A172 (cell line): Measurements from ENCODE around the gene TBRG4. TPM values are rescaled to one million over a fixed set of nuclear protein-coding genes. Genes with fewer than 3 reads are reported as not detected.
A peak's percentile ranks its signal among the peaks of the same experiment; 100 is the strongest.
"Not testable (repeated sequence)": the region's sequence is repeated elsewhere in the genome, so short reads cannot be mapped to it uniquely, and the experiment has no call there.

Source experiments
- DNase-seq: peaks from one replicate; pipeline ENCODE4 v3.0.0-alpha.2; 2015; ENCODE audit warnings: low spot score
- total RNA-seq: library from RNA; depleted of rRNA; stranded (reverse); fragments of >200 nt; shearing (Covaris generic); gene quantifications from 2 replicates; pipeline ENCODE4 v1.2.3, GENCODE V29; 2014; rRNA removed

Gene TBRG4
- total RNA-seq: 124 and 132 TPM in 2 replicates

- DNase-seq: peak; percentile 92
Observed at GRCh38 chr7:45111298-45112223, at the start of gene TBRG4. Gene TBRG4 (minus strand): TSS chr7:45111697. CDS start chr7:45109237, 2,460 bp downstream.

DNA sequence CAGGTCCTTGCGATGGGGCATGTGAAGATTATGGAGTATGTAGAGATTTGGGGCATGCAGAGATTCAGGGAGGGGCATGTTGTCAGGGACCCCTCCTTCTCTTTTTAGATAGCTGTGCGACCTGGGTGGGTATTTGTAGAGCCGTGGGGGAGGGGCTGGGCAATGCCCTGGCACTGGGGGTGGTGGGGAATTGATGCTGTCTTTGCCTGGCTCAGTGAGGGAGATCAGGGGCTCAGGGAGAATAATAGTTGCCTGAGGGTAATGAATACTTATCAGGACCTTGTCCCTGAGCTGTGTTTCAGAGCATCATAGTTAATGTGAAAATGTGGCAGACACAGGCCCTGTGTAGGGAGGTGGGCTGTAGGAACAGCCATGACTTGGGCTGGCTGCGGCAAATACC, 49.6 kb upstream of the TBRG4 start:
- DNase-seq: no peak

DNA sequence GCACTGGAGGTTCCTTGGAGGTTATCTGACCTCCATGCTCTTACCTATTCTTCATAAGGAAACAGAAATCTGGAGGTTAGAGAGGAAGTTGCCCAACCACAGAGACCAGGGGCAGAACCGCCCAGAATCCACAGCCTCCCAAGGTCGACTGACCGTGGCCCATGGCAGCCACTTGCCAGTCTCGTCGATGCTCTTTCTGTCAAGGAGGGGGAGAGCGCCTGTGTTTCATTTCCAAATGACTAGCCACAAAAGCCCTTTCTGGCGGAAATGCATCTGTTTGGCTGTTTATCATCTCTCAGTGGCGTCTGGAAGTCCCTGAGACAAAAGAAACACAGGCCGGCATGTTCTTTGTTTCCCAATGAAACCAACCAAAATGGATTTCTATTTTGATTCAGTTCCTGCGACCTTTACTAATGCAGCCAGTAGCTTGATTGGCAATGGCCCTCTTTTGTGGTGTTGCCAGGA, 49.0 kb upstream of the TBRG4 start:
- DNase-seq: no peak

DNA sequence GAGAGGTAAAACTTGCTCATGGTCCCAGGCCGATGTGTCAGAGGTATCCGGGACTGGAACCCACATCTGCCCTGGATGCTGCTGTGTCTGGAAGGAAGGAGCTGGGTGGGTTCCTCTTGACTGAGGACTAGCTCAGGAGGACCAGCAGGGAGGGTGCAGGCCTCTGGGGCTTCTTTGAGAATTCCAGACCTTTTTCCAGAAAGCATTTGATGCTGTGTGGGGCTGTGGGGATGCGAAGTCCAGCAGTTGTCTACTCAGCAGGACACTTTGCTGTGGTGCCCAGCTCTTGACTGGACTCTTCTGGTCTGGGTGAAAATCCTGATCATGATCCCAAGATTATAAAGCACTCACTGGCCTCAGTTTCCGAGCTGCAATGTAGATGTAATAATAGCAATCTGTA, 47.8 kb upstream of the TBRG4 start:
- DNase-seq: no peak

- DNase-seq: no peak
Observed at GRCh38 chr7:45158471-45158870, 47.0 kb upstream of the TBRG4 start.

GRCh38 chr7:45157653-45158401, 46.3 kb upstream of the TBRG4 start, which contains the start of gene RAMP3:
Gene RAMP3 (plus strand): TSS chr7:45157791. CDS start chr7:45157829, 38 bp downstream.
- DNase-seq: no peak

- no peak for DNase-seq
Observed at GRCh38 chr7:45157286-45157652, 45.8 kb upstream of the TBRG4 start.

DNA sequence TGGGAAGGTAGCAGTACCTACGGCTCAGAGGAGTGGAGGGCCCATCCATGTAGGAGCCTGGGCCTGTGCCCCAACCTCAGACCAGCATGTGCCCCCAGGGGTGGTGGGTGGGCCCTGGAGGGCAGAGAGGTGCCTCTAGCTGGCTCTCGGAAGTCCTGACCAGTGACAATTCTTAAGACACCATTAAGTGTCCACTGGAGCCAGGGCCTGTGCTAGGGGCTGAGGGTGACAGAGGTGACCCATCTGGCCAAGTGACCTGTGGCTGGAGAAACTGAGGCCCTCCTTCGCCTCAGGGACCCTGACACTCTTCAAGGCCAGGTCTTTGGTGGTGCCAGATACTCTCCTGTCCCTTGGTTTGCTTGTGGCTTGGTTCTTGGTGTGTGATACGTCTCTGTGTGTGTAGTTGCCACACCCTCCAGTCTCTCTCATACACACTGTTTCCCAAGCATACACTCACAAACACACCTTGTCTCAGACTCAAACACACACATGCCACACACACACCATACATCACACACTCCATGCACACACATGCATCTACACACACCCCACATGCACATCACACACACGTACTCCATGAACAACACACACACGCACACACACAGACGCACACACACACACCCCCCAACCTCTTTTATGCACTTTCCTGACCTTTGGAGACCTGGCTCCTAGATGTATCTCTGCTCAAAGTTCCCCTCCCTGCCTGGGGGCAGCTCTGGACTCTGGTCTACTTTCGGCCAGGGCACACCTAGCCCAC, 45.2 kb upstream of the TBRG4 start:
- DNase-seq: no peak

GRCh38 chr7:45155941-45156340, 44.4 kb upstream of the TBRG4 start:
- DNase-seq: no peak

GRCh38 chr7:45155357-45155900, 43.9 kb upstream of the TBRG4 start:
- no peak for DNase-seq

GRCh38 chr7:45153861-45154260, 42.4 kb upstream of the TBRG4 start:
- not testable (repeated sequence) for DNase-seq

- no peak for DNase-seq
Observed at GRCh38 chr7:45153233-45153632, 41.7 kb upstream of the TBRG4 start.

DNA sequence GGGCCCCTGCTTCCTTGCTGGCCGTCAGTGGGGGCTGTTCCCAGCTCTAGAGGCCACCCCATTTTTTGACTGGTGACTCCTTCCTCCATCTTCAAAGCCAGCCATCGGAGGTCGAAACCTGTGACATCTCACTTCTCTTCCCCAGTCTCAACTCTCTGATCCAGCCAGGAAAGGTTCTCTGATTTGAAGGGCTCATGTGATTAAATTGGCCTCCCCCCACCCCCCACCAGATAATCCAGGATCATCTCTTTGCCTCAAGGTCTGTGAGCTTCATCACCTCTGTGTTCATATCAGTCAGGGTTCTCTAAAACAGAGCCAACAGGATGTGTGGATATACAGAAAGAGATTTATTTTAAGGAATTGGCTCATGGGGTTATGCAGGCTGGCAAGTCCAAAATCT, 40.5 kb upstream of the TBRG4 start:
- no peak for DNase-seq

GRCh38 chr7:45151131-45151684, 39.7 kb upstream of the TBRG4 start:
- no peak for DNase-seq

DNA sequence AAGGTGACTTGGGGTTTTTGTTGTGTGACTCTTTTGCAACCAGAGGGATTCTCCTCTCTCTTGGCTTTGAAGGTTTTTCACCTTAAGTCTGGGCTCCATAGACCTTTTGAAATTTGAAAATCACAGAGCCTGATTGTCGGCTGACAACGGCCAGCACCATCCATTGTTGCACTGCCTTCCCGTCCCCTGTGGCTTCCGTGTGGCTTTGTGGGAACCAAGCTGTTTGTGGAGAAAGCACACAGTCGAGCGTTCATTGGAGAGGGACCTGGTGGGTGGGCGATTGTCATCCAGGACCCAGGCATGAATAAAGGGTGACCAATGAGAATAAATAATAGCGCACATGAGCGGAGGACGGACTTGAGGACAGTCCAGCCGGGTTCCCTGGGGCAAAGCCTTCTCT, 38.7 kb upstream of the TBRG4 start:
- no peak for DNase-seq

DNA sequence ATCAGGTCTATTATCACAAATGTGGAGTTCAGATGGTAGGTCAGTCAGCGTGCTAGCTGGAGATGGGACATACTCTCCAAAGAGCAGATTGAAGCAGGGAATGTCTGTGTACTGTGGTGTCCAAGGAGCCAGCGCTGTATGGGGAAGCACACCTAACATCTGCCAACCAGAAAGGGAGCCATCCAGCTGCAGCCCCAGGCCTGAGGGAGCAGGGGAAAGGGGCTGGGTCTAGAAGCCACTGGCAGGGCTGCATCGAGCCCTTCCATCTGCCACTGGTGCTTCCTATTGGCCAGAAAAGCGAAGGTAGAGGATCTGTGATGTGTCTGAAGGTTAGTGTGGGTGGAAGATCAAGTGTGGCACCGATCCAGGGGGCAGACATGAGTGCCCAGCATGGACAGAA, 38.1 kb upstream of the TBRG4 start:
- no peak for DNase-seq

DNA sequence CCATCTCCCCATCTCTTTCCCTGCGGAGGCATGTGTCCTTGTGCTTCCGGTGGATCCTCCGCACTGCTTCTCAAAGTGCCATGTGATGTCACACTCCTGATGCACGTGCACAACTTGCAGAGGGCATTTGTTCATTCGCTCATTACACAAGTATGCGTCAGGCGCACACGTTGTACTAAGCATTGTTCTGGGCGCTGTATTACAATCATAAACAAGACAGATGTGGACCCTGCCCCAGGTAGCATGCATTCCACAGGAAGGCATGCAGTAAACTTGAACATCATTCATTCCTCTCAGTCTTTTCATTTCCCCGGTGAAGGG, 37.1 kb upstream of the TBRG4 start:
- DNase-seq: no peak

DNA sequence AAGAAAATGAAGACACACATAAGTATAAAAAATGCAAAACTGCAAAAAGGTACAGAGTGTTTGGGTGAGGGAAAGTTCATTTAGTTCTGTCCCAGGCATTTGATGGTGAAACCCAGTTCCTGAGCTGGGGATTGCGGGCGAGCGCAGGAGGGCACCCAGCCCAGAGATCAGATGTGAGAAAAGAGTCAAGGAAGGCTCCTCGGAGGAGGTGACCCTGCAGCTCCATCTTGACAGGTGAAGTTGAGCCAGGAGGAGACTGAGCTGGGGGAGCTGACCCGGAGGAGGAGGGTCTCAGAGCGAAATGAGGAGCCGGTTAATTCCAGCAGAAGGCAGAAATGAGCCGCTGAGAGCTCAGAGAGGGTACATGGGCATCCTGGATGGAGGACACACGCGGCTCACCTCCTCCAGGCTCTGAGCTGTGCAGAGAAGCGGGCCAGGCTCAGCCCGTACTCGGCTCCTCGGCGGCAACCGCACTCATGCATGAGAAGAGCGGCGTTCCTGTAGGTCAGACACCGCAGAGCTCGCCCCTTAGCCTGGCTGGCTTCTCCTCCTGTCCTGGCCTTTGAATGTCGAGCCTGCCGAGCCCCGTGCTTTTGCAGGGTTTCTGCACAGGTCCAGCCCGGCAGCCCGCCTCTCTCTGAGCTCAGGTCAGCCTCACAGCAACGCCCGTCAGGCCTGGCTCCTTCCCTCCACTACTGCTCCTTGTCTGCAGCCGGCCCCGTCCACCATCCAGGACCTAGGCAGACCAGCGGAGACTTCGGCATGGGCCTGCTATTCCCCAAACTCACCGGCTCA, 36.6 kb upstream of the TBRG4 start:
- DNase-seq: no peak

GRCh38 chr7:45146531-45147379, 35.3 kb upstream of the TBRG4 start:
- DNase-seq: no peak

DNA sequence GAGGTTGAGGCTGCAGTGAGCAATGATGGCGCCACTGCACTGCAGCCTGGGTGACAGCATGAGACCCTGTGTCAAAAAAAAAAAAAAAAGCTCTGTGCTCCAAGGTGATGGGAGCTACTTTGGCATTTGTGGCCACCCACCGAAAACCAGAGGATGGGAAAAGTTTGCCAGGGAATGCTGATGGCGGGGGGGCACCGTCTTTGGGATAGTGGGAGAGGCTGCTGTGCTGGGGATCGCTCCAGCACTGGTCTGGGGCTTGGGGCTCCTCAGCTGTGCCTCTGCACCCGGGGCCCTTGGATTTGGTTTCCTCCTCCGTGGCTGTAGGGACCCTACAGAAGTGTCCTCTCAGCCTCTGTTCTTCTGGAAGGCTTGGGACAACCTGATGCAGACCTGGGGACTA, 34.4 kb upstream of the TBRG4 start:
- no peak for DNase-seq
